AG08395 (cell line): ENCODE measurements around the gene OTUB2.
A peak's percentile ranks its signal among the peaks of the same experiment; 100 is the strongest.

ENCODE experiments used
- DNase-seq: peaks from one replicate; pipeline ENCODE4 v3.0.0; 2012; ENCODE audit warnings: mixed read lengths, low spot score

Gene OTUB2

GRCh38 chr14:94026173-94026888 lies at the start of gene OTUB2:
Gene OTUB2, plus strand, starts transcription at chr14:94026340. Its CDS starts 198 bp downstream, at chr14:94026538.
- DNase-seq = peak; percentile 100

GRCh38 chr14:93976477-93977057 lies 49.6 kb upstream of the OTUB2 start, which contains the start of gene ASB2:
Gene ASB2, minus strand, starts transcription at chr14:93976570. Its CDS starts 12,031 bp downstream, at chr14:93964539.
- no peak for DNase-seq

- no peak for DNase-seq
These were observed 49.0 kb upstream of the OTUB2 start for GRCh38 chr14:93977171-93977570.

- no peak for DNase-seq
These were observed 48.2 kb upstream of the OTUB2 start for GRCh38 chr14:93977790-93978581.

- DNase-seq = no peak
These were observed 47.4 kb upstream of the OTUB2 start for GRCh38 chr14:93978735-93979134.

- DNase-seq = no peak
These were observed 45.5 kb upstream of the OTUB2 start for GRCh38 chr14:93980456-93981201.

- DNase-seq = no peak
These were observed 44.6 kb upstream of the OTUB2 start for GRCh38 chr14:93981316-93982229.

- no peak for DNase-seq
These were observed 43.7 kb upstream of the OTUB2 start for GRCh38 chr14:93982230-93983007.

GRCh38 chr14:93984070-93984469 lies 42.1 kb upstream of the OTUB2 start:
- peak; percentile 57 for DNase-seq

GRCh38 chr14:93984987-93985410 lies 41.1 kb upstream of the OTUB2 start:
- peak; percentile 78 for DNase-seq

- DNase-seq = no peak
These were observed 39.2 kb upstream of the OTUB2 start for GRCh38 chr14:93986955-93987354.

- DNase-seq = no peak
These were observed 38.8 kb upstream of the OTUB2 start for GRCh38 chr14:93987376-93987775.

GRCh38 chr14:93987815-93988476 lies 38.2 kb upstream of the OTUB2 start:
- DNase-seq = no peak

- DNase-seq = no peak
These were observed 36.2 kb upstream of the OTUB2 start for GRCh38 chr14:93989939-93990338.

- DNase-seq = no peak
These were observed 34.9 kb upstream of the OTUB2 start for GRCh38 chr14:93991212-93991611.

- no peak for DNase-seq
These were observed 34.5 kb upstream of the OTUB2 start for GRCh38 chr14:93991649-93992048.

- DNase-seq = no peak
These were observed 32.8 kb upstream of the OTUB2 start for GRCh38 chr14:93993382-93993781.

GRCh38 chr14:93994919-93995682 lies 31.0 kb upstream of the OTUB2 start:
- peak; percentile 79 for DNase-seq

GRCh38 chr14:93996130-93996695 lies 29.9 kb upstream of the OTUB2 start:
- DNase-seq = no peak
